Activated T-helper 9 cell treated with anti-CD3 and anti-CD28 coated beads, Interleukin-2, amount 50 U/mL, for 16 hours (primary cell): ENCODE measurements around the gene YPEL1.
"Not testable (repeated sequence)": the region's sequence is repeated elsewhere in the genome, so short reads cannot be mapped to it uniquely, and the experiment has no call there.

Source experiments
- DNase-seq: peaks from one replicate; pipeline ENCODE4 v3.0.0-alpha.2; 2020; ENCODE audit warnings: low read depth

YPEL1 gene

DNA sequence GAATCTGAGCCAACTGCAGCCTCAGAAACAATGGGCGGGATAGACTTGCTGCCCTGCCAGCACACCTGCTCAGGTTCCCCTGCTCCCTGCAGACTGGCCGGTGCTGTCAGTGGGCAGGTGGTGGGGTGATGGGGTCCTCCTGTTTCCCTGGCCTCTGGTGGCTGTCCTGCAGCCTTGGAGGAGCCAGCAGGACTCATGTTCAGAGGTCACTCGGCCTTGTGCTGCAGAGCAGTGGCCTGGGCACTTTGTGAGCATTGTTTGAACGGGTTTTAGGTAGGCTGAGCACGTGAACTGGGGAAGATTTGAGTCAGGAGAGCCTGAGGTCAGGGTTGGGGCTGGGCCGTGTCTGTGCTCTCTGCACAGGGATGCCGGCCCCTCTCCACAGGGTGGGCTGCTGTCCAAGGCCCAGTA is 52.2 kb downstream of the YPEL1 start:
- no peak for DNase-seq

GRCh38 chr22:21682385-21683175 is 53.0 kb downstream of the YPEL1 start:
- DNase-seq: no peak

GRCh38 chr22:21681566-21682370 is 53.8 kb downstream of the YPEL1 start:
- no peak for DNase-seq

DNA sequence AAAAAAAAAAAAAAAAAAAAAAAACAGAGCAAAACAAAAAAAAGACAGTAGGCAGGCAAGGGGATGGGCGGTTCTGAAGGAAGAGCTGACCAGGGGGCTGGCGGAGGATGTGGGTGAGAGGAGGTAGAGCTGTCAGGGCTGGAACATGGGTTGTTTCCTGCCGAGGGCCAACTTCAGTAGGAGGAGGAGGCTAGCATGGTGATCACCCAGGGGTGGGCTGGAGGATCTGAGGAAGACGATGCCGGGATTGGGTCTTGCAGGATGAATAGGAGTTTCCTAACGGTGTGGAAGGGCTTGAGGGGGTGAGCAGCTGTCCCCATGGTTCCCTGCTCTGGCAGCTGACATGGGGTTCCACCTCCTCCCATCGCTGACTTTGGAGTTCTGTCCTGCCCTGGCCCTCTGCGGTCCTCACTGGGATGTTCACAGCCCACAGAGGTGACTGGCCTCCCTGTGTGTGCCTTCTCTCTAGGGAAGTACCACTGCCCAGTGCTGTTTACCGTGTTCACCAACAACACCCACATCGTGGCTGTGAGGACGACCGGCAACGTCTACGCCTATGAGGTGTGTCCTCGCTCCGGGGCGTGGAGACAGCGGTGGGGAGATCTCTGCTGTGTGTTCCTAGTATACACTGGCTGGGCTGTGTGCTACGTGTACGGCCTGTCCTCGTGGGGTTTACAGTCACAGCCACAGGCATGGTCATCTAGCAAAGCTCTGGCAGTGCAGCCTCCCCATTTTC is 54.6 kb downstream of the YPEL1 start:
- no peak for DNase-seq

GRCh38 chr22:21679383-21679782 is 56.2 kb downstream of the YPEL1 start:
- no peak for DNase-seq

GRCh38 chr22:21678842-21679241 is 56.8 kb downstream of the YPEL1 start:
- not testable (repeated sequence) for DNase-seq

DNA sequence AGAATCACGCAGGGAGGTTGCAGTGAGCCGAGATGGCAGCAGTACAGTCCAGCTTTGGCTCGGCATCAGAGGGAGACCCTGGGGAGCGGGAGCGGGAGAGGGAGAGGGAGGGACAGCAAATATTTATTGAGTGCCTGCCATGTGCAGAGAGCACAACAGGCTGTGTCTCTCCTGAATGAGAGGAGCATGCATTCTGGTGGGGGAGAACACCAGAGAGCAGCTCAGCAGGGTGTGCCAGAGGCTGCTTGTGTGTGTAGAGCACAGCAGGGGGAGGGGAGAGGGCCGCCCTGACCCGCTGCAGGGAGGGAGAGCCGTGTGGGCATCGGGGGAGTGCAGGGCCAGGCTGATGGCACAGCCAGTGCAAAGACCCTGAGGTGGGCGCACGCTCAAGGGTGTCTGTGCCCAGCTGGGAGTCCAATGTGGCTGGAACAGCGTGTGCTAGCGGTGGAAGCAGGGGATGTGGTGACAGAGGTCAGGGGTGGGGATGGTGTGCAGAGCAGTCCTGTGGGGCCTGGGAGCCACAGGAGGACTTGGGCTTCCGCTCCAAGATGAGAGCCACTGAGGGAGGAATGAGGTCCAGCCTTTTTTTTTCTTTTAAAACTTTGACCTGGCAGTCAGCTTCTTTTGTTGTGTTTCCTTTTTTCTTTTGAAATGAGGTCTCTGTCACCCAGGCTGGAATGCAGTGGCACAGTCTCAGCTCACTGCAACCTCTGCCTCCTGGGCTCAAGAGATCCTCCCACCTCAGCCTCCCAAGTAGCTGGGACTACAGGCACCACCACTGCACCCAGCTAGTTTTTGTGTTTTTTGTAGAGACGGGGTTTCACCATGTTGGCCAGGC is 57.8 kb downstream of the YPEL1 start:
- DNase-seq: no peak

- no peak for DNase-seq
Observed at GRCh38 chr22:21674638-21675245, 60.9 kb downstream of the YPEL1 start.

DNA sequence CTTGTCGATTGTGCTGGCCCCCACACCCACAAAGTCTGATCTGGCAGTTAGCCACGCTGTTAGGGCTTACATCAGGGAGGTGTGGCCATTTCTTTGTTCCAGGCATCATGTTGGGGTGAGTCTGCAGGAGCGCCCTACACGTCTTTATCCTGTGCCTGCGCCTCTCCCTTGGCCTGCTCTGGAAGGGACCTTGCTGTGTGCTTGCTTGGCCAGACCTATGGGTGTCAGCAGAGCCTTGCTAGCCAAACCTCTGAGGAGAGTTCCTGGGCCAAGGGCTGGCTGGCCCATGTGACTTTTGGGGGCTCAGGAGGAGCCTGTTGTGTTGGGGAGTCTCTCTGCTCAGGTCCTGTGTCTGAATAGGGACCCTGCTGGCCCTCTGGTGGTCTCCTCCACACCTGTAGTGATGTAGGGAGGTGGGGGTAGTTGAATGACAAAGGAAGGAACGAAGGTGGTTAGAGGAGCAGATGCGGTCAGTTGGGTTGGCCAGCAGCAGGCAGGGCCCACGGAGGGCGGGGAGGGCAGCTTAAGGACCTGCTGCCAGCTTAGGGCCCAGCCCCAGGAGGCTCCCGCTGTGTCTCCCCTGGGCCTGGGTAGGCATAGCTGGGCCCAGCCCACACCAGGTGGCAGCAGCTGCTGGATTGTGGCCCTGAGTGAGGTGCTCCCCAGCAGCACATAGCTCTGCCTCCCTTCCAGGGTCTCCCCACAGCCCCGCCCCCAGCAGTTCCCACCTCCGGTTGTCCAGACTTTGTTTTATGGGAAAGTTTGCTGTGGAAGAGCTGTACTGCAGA is 61.9 kb downstream of the YPEL1 start:
- DNase-seq: no peak

GRCh38 chr22:21672107-21672629 is 63.4 kb downstream of the YPEL1 start:
- no peak for DNase-seq

GRCh38 chr22:21669026-21669425 is 66.6 kb downstream of the YPEL1 start:
- DNase-seq: no peak

DNA sequence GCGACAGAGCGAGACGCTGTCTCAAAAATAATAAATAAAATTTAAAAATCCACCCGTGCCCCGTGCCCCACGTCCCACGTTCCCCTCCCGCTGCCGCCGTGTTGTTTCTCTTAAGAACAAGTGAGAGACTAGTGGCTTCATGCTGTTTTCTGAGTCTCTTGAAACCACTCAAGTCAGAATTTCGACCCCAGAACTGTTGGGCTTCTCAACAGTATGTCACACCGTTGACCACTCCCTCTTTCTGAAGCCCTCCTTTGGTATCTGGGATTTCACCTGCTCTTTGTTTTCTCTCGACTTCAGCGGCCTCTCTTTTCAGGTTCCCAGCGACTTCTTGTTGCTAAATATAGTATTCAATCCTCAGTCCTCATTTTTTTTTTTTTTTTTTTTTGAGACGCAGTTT is 68.8 kb downstream of the YPEL1 start:
- no peak for DNase-seq

- DNase-seq: no peak
Observed at GRCh38 chr22:21665047-21665851, 70.3 kb downstream of the YPEL1 start.

- no peak for DNase-seq
Observed at GRCh38 chr22:21663738-21664137, 71.9 kb downstream of the YPEL1 start.

DNA sequence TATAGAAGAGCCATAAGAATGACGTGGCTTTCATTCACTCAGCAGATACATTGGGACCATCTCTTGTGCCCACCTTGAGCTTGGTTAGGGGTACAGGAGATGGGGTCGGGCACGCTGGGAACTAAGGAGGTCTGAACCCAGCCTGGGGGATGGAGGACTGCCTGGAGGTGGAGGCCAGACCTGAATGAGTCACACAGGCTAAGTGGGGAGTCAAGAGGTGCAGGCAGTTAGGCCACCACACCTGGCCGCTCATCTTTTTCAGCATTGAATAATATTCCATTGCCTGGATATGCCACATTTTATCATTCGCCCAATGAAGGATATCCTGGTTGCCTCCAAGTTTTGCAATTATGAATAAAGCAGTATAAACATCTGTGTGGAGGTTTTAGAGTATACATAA is 73.6 kb downstream of the YPEL1 start:
- DNase-seq: no peak

- no peak for DNase-seq
Observed at GRCh38 chr22:21660904-21661303, 74.7 kb downstream of the YPEL1 start.

- no peak for DNase-seq
Observed at GRCh38 chr22:21659864-21660525, 75.6 kb downstream of the YPEL1 start.

DNA sequence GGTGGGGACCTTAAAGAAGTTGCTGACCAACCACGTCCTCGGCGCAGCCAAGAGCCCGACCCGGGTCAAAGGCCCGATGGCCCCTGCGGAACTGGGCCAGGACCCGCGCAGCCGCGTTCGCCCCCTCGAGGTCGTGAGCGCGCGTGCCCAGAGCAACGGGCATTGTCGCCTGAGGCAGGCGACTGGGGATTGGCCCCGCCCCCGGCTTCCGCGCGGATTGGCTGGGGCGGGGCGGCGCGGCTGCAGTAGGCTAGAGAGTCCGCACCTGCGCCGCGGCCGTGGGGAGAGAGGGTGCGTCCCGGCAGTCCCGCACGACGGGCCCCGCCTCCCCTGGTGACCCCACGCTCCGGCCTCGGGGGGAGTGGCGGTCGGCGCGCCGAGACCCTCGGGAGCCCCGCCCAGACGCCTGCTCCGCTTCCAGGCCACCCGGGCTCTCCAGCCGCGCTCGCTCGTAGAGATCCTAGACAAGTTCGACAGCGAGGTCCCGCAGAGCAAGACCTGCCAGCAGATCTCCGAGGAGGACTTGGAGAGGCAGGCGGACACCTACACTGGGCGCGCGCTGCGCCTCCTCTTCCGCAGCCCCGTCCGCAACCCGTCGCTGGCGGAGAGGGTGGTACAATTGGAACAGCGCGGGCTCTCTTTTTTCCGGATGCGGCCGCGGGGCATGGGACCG is 78.1 kb downstream of the YPEL1 start:
- peak; percentile 70 for DNase-seq
